ENCODE measurements around the gene ARL6. TPM values are rescaled to one million over a fixed set of nuclear protein-coding genes. Genes with fewer than 3 reads are reported as not detected.

ARL6 gene
- total RNA-seq, 2 donors from 2014 or later = 7.7 to 11.9 TPM

GRCh38 chr3:97810779-97811390 is 46.3 kb downstream of the ARL6 start:
- DNase-seq (ENCODE audit: low spot score) (no peak), ATAC-seq (ENCODE audit: insufficient number of reproducible peaks, low FRiP score, low read depth) (no peak)
- Histone ChIP-seq H3K4me3 (no peak overlapping the region), H3K9me3 (no peaks in the 10 kb centered on the region), H3K4me1 (ENCODE audit: control insufficient read depth in 1 of 2, low read depth in 2 of 2) (no peaks in the 10 kb centered on the region), H3K27me3 (replicated peaks; ENCODE audit: insufficient read depth) (no peaks in the 10 kb centered on the region), H3K36me3 (no peaks in the 10 kb centered on the region), H3K27ac (no peak overlapping the region)
- TF ChIP-seq, protein P1, sequence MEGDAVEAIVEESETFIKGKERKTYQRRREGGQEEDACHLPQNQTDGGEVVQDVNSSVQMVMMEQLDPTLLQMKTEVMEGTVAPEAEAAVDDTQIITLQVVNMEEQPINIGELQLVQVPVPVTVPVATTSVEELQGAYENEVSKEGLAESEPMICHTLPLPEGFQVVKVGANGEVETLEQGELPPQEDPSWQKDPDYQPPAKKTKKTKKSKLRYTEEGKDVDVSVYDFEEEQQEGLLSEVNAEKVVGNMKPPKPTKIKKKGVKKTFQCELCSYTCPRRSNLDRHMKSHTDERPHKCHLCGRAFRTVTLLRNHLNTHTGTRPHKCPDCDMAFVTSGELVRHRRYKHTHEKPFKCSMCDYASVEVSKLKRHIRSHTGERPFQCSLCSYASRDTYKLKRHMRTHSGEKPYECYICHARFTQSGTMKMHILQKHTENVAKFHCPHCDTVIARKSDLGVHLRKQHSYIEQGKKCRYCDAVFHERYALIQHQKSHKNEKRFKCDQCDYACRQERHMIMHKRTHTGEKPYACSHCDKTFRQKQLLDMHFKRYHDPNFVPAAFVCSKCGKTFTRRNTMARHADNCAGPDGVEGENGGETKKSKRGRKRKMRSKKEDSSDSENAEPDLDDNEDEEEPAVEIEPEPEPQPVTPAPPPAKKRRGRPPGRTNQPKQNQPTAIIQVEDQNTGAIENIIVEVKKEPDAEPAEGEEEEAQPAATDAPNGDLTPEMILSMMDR (IDR thresholded peaks at IDR 0.05) = no peak

DNA sequence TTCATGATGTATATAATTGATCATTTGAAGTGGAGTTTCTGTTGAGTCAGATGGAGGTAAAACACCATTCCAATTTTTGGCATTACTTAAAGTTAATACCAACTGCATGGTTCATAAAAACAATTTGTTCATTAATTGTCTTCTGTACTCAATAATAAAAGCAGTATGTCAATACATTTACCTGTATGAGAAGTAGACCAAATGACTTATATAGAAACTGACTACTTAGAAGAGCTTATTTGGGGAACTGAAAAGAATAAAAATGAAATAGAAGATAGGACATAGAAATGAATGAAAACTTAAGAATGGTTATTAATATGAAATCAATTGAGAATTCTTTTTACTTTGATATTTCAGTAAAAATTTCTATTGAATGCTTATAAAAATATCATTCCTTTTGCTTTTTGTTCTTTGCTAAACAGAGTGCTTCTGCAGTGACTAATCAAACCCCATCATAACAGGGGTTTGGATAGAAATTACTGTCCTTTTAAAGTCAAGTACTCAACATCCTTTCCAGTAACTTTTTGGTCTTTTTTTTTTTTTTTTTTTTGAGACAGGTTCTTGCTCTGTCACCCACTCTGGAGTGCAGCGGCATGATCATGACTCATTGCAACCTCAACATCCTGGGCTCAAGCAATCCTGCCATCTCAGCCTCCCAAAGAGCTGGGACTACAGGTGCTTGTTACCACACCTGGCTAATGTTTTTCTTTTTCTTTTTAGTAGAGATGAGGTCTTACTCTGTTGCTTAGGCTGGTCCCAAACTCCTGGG is 50.8 kb downstream of the ARL6 start:
- no peaks in the 10 kb centered on the region for H3K9me3 ChIP-seq
- H3K27me3 ChIP-seq (replicated peaks; ENCODE audit: insufficient read depth) = no peaks in the 10 kb centered on the region
- no peaks in the 10 kb centered on the region for H3K4me1 ChIP-seq (ENCODE audit: control insufficient read depth in 1 of 2, low read depth in 2 of 2)
- no peak overlapping the region for H3K27ac ChIP-seq
- no peaks in the 10 kb centered on the region for H3K36me3 ChIP-seq
- no peak for ATAC-seq (ENCODE audit: insufficient number of reproducible peaks, low FRiP score, low read depth)
- DNase-seq (ENCODE audit: low spot score) = no peak
- H3K4me3 ChIP-seq = no peak overlapping the region
- TF ChIP-seq, protein P1 (IDR thresholded peaks at IDR 0.05) = no peak

DNA sequence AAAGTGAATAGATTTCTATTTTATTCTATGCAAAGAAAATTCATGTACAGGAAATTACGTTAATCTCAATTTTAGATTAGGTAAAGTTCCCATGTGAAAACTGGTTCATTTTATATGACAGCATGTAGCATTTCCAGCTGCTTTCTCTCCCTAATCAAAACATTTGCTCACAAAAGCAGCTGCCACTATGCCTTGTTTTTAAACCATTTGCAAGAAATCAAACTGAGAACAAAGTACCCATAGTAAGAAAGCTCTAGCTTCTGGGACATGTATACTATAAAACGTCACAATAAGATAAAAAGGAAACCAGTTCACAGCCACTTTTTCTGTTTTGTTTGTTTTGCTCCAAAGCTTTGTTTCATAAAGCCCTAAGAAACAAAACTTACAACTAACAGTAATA is 52.3 kb downstream of the ARL6 start:
- no peaks in the 10 kb centered on the region for H3K36me3 ChIP-seq
- TF ChIP-seq, protein P1 (IDR thresholded peaks at IDR 0.05) = no peak
- ATAC-seq (ENCODE audit: insufficient number of reproducible peaks, low FRiP score, low read depth) (no peak), DNase-seq (ENCODE audit: low spot score) (no peak)
- no peaks in the 10 kb centered on the region for H3K27me3 ChIP-seq (replicated peaks; ENCODE audit: insufficient read depth)
- peaks cover 0 to 3% of the 10 kb centered on the region in 2 donors for H3K4me1 ChIP-seq (ENCODE audit: control insufficient read depth in 1 of 2, low read depth in 2 of 2)
- no peak overlapping the region for H3K4me3 ChIP-seq
- H3K9me3 ChIP-seq = no peaks in the 10 kb centered on the region
- H3K27ac ChIP-seq = no peak overlapping the region

- TF ChIP-seq, protein P1 (IDR thresholded peaks at IDR 0.05) = no peak
- DNase-seq (ENCODE audit: low spot score) (no peak), ATAC-seq (ENCODE audit: insufficient number of reproducible peaks, low FRiP score, low read depth) (no peak)
- Histone ChIP-seq H3K36me3 (no peaks in the 10 kb centered on the region), H3K4me3 (no peak overlapping the region), H3K27me3 (replicated peaks; ENCODE audit: insufficient read depth) (no peaks in the 10 kb centered on the region), H3K4me1 (ENCODE audit: control insufficient read depth in 1 of 2, low read depth in 2 of 2) (peaks cover under 1 to 3% of the 10 kb centered on the region in 2 donors), H3K27ac (no peak overlapping the region), H3K9me3 (no peaks in the 10 kb centered on the region)
Measured at GRCh38 chr3:97817965-97818364, 53.4 kb downstream of the ARL6 start.

GRCh38 chr3:97820780-97821179 is 56.2 kb downstream of the ARL6 start:
- H3K4me1 ChIP-seq (ENCODE audit: control insufficient read depth in 1 of 2, low read depth in 2 of 2) = peaks cover 7 to 20% of the 10 kb centered on the region in 2 donors
- peak overlapping the region; percentile 93 for H3K4me3 ChIP-seq
- no peaks in the 10 kb centered on the region for H3K36me3 ChIP-seq
- H3K9me3 ChIP-seq = no peaks in the 10 kb centered on the region
- no peak for ATAC-seq (ENCODE audit: insufficient number of reproducible peaks, low FRiP score, low read depth)
- TF ChIP-seq, protein P1 (IDR thresholded peaks at IDR 0.05) = no peak
- no peak for DNase-seq (ENCODE audit: low spot score)
- no peaks in the 10 kb centered on the region for H3K27me3 ChIP-seq (replicated peaks; ENCODE audit: insufficient read depth)
- no peak overlapping the region for H3K27ac ChIP-seq
